ENCODE data around the gene ACVR1. TPM values are rescaled to one million over a fixed set of nuclear protein-coding genes. Genes with fewer than 3 reads are reported as not detected.

ACVR1 gene
- total and polyA plus RNA-seq, 9 of the 15 experiments (the other 6 are each of a cell fraction or from before 2014, with no cell fraction given) = 3.8 to 14.3 (median 6.9) TPM

GRCh38 chr2:157698430-157698829 is 177.7 kb downstream of the ACVR1 start:
- Histone ChIP-seq H3K79me2 (ENCODE audit: control insufficient read depth, insufficient read depth, low read length) (no peaks in the 10 kb centered on the region), H3K27me3 (ENCODE audit: control insufficient read depth in 2 of 2, insufficient read depth in 2 of 2, low read length in 2 of 2) (no peaks in the 10 kb centered on the region; a peak in 1 of 5 replicates), H2AFZ (ENCODE audit: low read depth, low read length) (no peak overlapping the region), H3K9me1 (ENCODE audit: control insufficient read depth, insufficient read depth, low read length) (no peaks in the 10 kb centered on the region), H3K36me3 (ENCODE audit: control insufficient read depth, insufficient read depth, low read length) (no peaks in the 10 kb centered on the region), H3K4me3 (no peak overlapping the region), H3K4me2 (ENCODE audit: insufficient read depth, low read length) (no peak overlapping the region), H3K4me1 (replicated peaks in 1 of 2; ENCODE audit: control insufficient read depth in 2 of 2, insufficient read depth in 2 of 2, low read length in 2 of 2) (no peaks in the 10 kb centered on the region), H4K20me1 (replicated peaks; ENCODE audit: control insufficient read depth, insufficient read depth, low read length) (no peaks in the 10 kb centered on the region), H3K27ac (ENCODE audit: extremely low read depth, low read depth, low read length) (no peak overlapping the region), H3K9ac (ENCODE audit: insufficient read depth in 1 of 2, low read depth in 2 of 2, low read length in 2 of 2) (no peak overlapping the region), H3K9me3 (replicated peaks; ENCODE audit: control insufficient read depth, insufficient read depth, low read depth, low read length) (no peaks in the 10 kb centered on the region)
- no peak for TF ChIP-seq HDGF (IDR thresholded peaks at IDR 0.05)
- TF ChIP-seq GTF3C2 (IDR thresholded peaks at IDR 0.05; ENCODE audit: borderline replicate concordance, extremely low read depth, insufficient read length) = no peak
- no peak for TF ChIP-seq ZNF407 (IDR thresholded peaks at IDR 0.05; ENCODE audit: low read depth)
- TF ChIP-seq ZNF384 (IDR thresholded peaks at IDR 0.05; ENCODE audit: low read depth, low read length) = no peak
- no peak for TF ChIP-seq ZNF445 (CRISPR knock-in tag; IDR thresholded peaks at IDR 0.05; ENCODE audit: low read depth)
- no peak for TF ChIP-seq ZEB2 (IDR thresholded peaks at IDR 0.05)
- TF ChIP-seq PHF20 (IDR thresholded peaks at IDR 0.05; ENCODE audit: partially characterized antibody) = no peak
- no peak for TF ChIP-seq E2F6 (IDR thresholded peaks at IDR 0.05; ENCODE audit: borderline replicate concordance in 1 of 2, extremely low read depth in 1 of 2, insufficient read depth in 1 of 2, insufficient read length in 1 of 2, low read depth in 1 of 2, low read length in 1 of 2, poor library complexity in 1 of 2, severe bottlenecking in 1 of 2)
- intact Hi-C loops (cut with micrococcal nuclease) = no loop called here
- DNase-seq (ENCODE audit: extremely low read depth in 1 of 4, low spot score in 3 of 4) = no peak
- ChIA-PET CTCF (ENCODE audit: low intra/inter-chr PET ratio) (no interaction called here), POLR2A (interaction anchor here (0.8 to 1.1 kb wide), 2 partner anchors 8 to 12 kb away, joined by 3 read pairs; no protein-coding TSS in a partner anchor)
- 0% methylated on average over 1 of the region's 1 CpG for WGBS (ENCODE audit: insufficient coverage, low coverage, missing lambda C conversion rate)
- in situ Hi-C loops (cut with MboI) = no loop called here
- no TSS peak for BruUV-seq (replicated peaks)
- no peak for ATAC-seq
- FAIRE-seq = no peak

Data from K562 (cell line).